Prostate gland (tissue), 2 donors: ENCODE data around the gene ZNF112. TPM values are rescaled to one million over a fixed set of nuclear protein-coding genes. Genes with fewer than 3 reads are reported as not detected.
"Not testable (repeated sequence)": the region's sequence is repeated elsewhere in the genome, so short reads cannot be mapped to it uniquely, and the experiment has no call there.

Experiments
- DNase-seq: peaks from one replicate; pipeline ENCODE4 v3.0.0-alpha.2; 2019; ENCODE audit warnings: low spot score
- H3K27ac ChIP-seq, 2 donors: fragments of 200-600 bp; sonication (generic); 2 replicates each; pipeline ENCODE4 v1.5.1; 2017 to 2019
- H3K27me3 ChIP-seq: fragments of 200-600 bp; sonication (generic); replicated peaks from 2 replicates; pipeline ENCODE4 v1.5.1; 2019; ENCODE audit not compliant: insufficient read depth
- H3K36me3 ChIP-seq, 2 donors: fragments of 200-600 bp; sonication (generic); 1 replicate in 1 of 2; 2 replicates in 1 of 2; pipeline versions ENCODE4 v1.5.1 to v1.8.1; 2017 to 2019
- H3K4me1 ChIP-seq: fragments of 200-600 bp; sonication (generic); replicated peaks from 2 replicates; pipeline ENCODE4 v1.5.1; 2019
- H3K4me3 ChIP-seq, 2 donors: fragments of 200-600 bp; sonication (generic); 2 replicates each; pipeline ENCODE4 v1.5.1; 2017 to 2019
- H3K9me3 ChIP-seq: fragments of 200-600 bp; sonication (generic); 2 replicates; pipeline ENCODE4 v1.5.1; 2017
- CTCF ChIP-seq, 4 experiments: fragments of 200-600 bp in 2 of 4; fragments of 450-650 bp in 2 of 4; sonication (generic) in 2 of 4; IDR thresholded peaks; 1 replicate in 3 of 4; 2 replicates in 1 of 4; pipeline ENCODE4 v1.5.1; 2016 to 2019; ENCODE audit warnings: antibody characterized with exemption in 4 of 4, mild to moderate bottlenecking in 2 of 4, moderate library complexity in 2 of 4
- POLR2A ChIP-seq: fragments of 450-650 bp; IDR thresholded peaks from one replicate; pipeline ENCODE4 v1.6.1; 2016; ENCODE audit warnings: antibody characterized with exemption, mild to moderate bottlenecking
- POLR2AphosphoS5 ChIP-seq: sonication (generic); formaldehyde crosslinking; IDR thresholded peaks from one replicate; pipeline ENCODE4 v1.6.1; 2017; ENCODE audit warnings: antibody characterized with exemption
- WGBS: methylation state at CpG from one replicate; pipeline ENCODE4 v1.1.5; 2018; 5-methylcytosine and 5-hydroxymethylcytosine counted together
- intact Hi-C: fragments of 100-400 bp; cut with DNase I; formaldehyde crosslinking; loops from one replicate; pipeline ENCODE4 v1.14.2; 2022
- total RNA-seq, 2 donors: library from RNA; depleted of rRNA; stranded (reverse); fragments of >200 nt; gene quantifications; one replicate each; pipeline ENCODE4 v1.1.0, GENCODE V29; 2016

Gene ZNF112
- total RNA-seq, result 1 to 10 TPM; 7.1 to 7.3 TPM

GRCh38 chr19:44356383-44357111 is at the start of gene ZNF112:
Gene ZNF112 (minus strand): TSS chr19:44356680. CDS start chr19:44340539, 16,141 bp downstream.
- no peaks in the 10 kb centered on the region for H3K36me3 ChIP-seq
- H3K9me3 ChIP-seq, result no peaks in the 10 kb centered on the region
- no peaks in the 10 kb centered on the region for H3K27me3 ChIP-seq
- no peaks in the 10 kb centered on the region for H3K4me1 ChIP-seq
- intact Hi-C loops, result no loop called here
- peak; percentile 91 for TF ChIP-seq POLR2AphosphoS5
- TF ChIP-seq CTCF (IDR thresholded peaks at IDR 0.05), result no peak
- H3K4me3 ChIP-seq, result peak within 1 kb of the TSS; percentile 39 to 52
- peak within 1 kb of the TSS; percentile 54 to 62 for H3K27ac ChIP-seq
- 2% methylated on average over 38 of the region's 38 CpGs for WGBS
- peak; percentile 95 for DNase-seq

- no peaks in the 10 kb centered on the region for H3K36me3 ChIP-seq
- peak within 1 kb of the TSS; percentile 51 to 53 for H3K4me3 ChIP-seq
- intact Hi-C loops, result no loop called here
- 5% methylated on average over 43 of the region's 43 CpGs for WGBS
- H3K27ac ChIP-seq, result peak within 1 kb of the TSS in 1 of 2 donors; percentile 19
- TF ChIP-seq POLR2AphosphoS5 (peak; percentile 94), CTCF (IDR thresholded peaks at IDR 0.05) (peak in 1 of 4 experiments; percentile 6), POLR2A (no peak)
- DNase-seq, result peak; percentile 91
- no peaks in the 10 kb centered on the region for H3K9me3 ChIP-seq
- no peaks in the 10 kb centered on the region for H3K27me3 ChIP-seq
- no peaks in the 10 kb centered on the region for H3K4me1 ChIP-seq
Observed at GRCh38 chr19:44401139-44402115, 44.9 kb upstream of the ZNF112 start, which contains the start of gene ZNF285. Gene ZNF285 (minus strand): TSS chr19:44401608. CDS start chr19:44397213, 4,395 bp downstream.

GRCh38 chr19:44389268-44389667 is 32.8 kb upstream of the ZNF112 start:
- H3K9me3 ChIP-seq, H3K36me3 ChIP-seq, H3K27ac ChIP-seq, DNase-seq, H3K27me3 ChIP-seq, H3K4me1 ChIP-seq, H3K4me3 ChIP-seq, intact Hi-C loops: not testable (repeated sequence)
- 97% methylated on average over 4 of the region's 4 CpGs for WGBS

DNA sequence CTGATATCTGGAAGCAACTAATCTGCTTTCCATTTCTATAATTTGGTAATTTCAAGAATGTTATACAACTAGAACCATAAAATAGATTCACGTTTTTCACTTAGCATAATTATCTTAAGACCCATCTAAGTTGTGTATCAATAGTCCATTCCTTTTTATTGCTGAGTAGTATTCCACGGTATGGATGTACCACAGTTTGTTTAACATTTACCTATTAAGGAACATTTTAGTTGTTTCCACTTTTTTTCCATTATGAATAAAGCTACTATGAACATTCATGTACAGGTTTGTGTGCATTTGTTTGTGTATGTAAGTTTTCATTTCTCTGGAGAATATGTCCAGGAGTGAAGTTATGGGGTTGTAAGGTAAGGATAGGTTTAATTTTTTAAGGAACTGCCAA is 18.3 kb upstream of the ZNF112 start:
- 54% methylated on average over 2 of the region's 2 CpGs for WGBS
- H3K9me3 ChIP-seq, result no peaks in the 10 kb centered on the region

More for the DNA sequence above, 18.3 kb upstream of the ZNF112 start:
- intact Hi-C loops, result no loop called here
- Histone ChIP-seq H3K4me3 (no peak overlapping the region), H3K27ac (no peak overlapping the region), H3K27me3 (no peaks in the 10 kb centered on the region), H3K4me1 (no peaks in the 10 kb centered on the region), H3K36me3 (no peaks in the 10 kb centered on the region)
- TF ChIP-seq POLR2A (no peak), POLR2AphosphoS5 (no peak), CTCF (IDR thresholded peaks at IDR 0.05) (no peak)
- DNase-seq, result no peak
